ENCODE measurements around the gene RLF. TPM values are rescaled to one million over a fixed set of nuclear protein-coding genes. Genes with fewer than 3 reads are reported as not detected.

The RLF gene
- total and polyA plus RNA-seq, 2 of the 8 experiments (the other 6 are each of a cell fraction or from before 2014, with no cell fraction given), result 4.2 to 18.0 TPM

DNA sequence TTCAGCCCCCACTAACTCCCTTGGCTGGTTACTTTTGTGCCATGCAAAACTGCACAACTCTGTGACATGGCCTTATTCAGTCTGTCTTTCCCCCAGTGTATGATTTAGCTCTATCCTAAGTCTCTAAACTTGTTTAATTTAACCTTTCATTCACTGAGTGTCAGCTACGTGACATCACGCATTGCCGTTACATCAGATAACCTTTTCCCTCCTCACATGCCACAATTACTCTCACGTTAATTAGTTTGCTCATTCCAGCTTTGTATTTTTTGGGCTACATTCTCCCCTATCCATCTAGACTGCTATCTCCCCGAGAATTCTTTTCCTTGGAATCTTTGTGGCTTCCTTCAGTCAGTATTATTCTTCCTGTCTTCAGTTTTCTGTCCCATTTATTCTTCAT, 57.1 kb downstream of the RLF start:
- no peak for FAIRE-seq
- no peak overlapping the region for H4K8ac ChIP-seq (ENCODE audit: extremely low read depth, insufficient read depth, low read length)
- POLR2A ChIA-PET (ENCODE audit: partially characterized antibody), result no interaction called here
- H3K4me3 ChIP-seq (ENCODE audit: extremely low read depth in 1 of 4, insufficient read depth in 2 of 4, low read depth in 3 of 4, low read length in 4 of 4), result no peak overlapping the region
- no peak overlapping the region for H4K5ac ChIP-seq (ENCODE audit: insufficient read length, low read depth, low read length)
- H2AK5ac ChIP-seq (ENCODE audit: low read depth, low read length), result no peak overlapping the region
- 96% methylated on average over 5 of the region's 5 CpGs; no CpG with 5 or more reads in 1 of the 2 experiments for WGBS, 2 experiments (ENCODE audit: extremely low coverage in 1 of 2, insufficient coverage in 1 of 2, insufficient read length in 1 of 2, insufficient replicate concordance in 2 of 2, low coverage in 1 of 2, low lambda C conversion rate in 2 of 2, missing lambda C conversion rate in 1 of 2)
- no peaks in the 10 kb centered on the region for H3K79me1 ChIP-seq (ENCODE audit: low read depth, low read length)
- CTCF ChIA-PET (ENCODE audit: partially characterized antibody), result no interaction called here
- H4K20me1 ChIP-seq (replicated peaks in 1 of 2; ENCODE audit: control insufficient read depth in 1 of 2, insufficient read depth in 2 of 2, low read length in 2 of 2), result no peaks in the 10 kb centered on the region
- no peaks in the 10 kb centered on the region; a peak in 1 of 8 replicates for H3K36me3 ChIP-seq (ENCODE audit: control insufficient read depth in 2 of 4, insufficient read depth in 4 of 4, low read length in 3 of 4)
- H3K4me2 ChIP-seq (ENCODE audit: insufficient read depth in 1 of 2, low read depth in 2 of 2, low read length in 2 of 2), result no peak overlapping the region
- no peaks in the 10 kb centered on the region for H3K4me1 ChIP-seq (replicated peaks in 1 of 4; ENCODE audit: control insufficient read depth in 3 of 4, insufficient read depth in 4 of 4, low read length in 3 of 4)
- H4K91ac ChIP-seq (replicated peaks; ENCODE audit: insufficient read length, low read length), result no peak overlapping the region
- H2BK5ac ChIP-seq (ENCODE audit: low read depth, low read length), result no peak overlapping the region
- H3K9me3 ChIP-seq (ENCODE audit: insufficient read depth in 2 of 2, low read depth in 1 of 2, low read length in 1 of 2), result no peaks in the 10 kb centered on the region
- no peak overlapping the region for H2BK12ac ChIP-seq (ENCODE audit: low read depth, low read length)
- DNase-seq (ENCODE audit: low read depth in 1 of 2, low spot score in 2 of 2), result no peak
- no peak overlapping the region for H3K23ac ChIP-seq (ENCODE audit: insufficient read length)
- H3K4ac ChIP-seq (replicated peaks; ENCODE audit: insufficient read length, low read depth, low read length), result no peak overlapping the region
- H3K23me2 ChIP-seq (ENCODE audit: low read depth, low read length), result no peaks in the 10 kb centered on the region
- no peak overlapping the region for H2BK120ac ChIP-seq (replicated peaks; ENCODE audit: low read depth, low read length)
- H3K56ac ChIP-seq (replicated peaks; ENCODE audit: insufficient read length, low read depth, low read length), result no peak overlapping the region
- no peaks in the 10 kb centered on the region for H3K27me3 ChIP-seq (replicated peaks in 1 of 4; ENCODE audit: control insufficient read depth in 3 of 4, extremely low read depth in 1 of 4, insufficient read depth in 3 of 4, low read length in 3 of 4)
- no peak overlapping the region for H3K27ac ChIP-seq (ENCODE audit: low read depth, low read length)
- H3K9ac ChIP-seq (replicated peaks in 1 of 4; ENCODE audit: extremely low read depth in 1 of 4, low read depth in 3 of 4, low read length in 3 of 4), result no peak overlapping the region
- no peak overlapping the region for H2AFZ ChIP-seq (ENCODE audit: low read length)
- H3K14ac ChIP-seq (ENCODE audit: insufficient read length), result no peak overlapping the region
- no peak overlapping the region for H2BK20ac ChIP-seq (ENCODE audit: low read length)
- no peak overlapping the region for H3K18ac ChIP-seq (ENCODE audit: extremely low read depth, low read length)
- no peak overlapping the region for H2BK15ac ChIP-seq (ENCODE audit: low read length)
- no peaks in the 10 kb centered on the region for H3K79me2 ChIP-seq (ENCODE audit: control insufficient read depth in 1 of 2, insufficient read depth in 2 of 2, low read length in 2 of 2)
- TF ChIP-seq CBX5 (IDR thresholded peaks at IDR 0.05; ENCODE audit: low read depth, low read length) (no peak), POLR2A (IDR thresholded peaks at IDR 0.05; ENCODE audit: control extremely low read depth in 1 of 2, low read depth in 2 of 2, low read length in 2 of 2) (no peak), CREB1 (IDR thresholded peaks at IDR 0.05) (no peak), GTF2F1 (IDR thresholded peaks at IDR 0.05; ENCODE audit: borderline replicate concordance, low read depth, low read length) (no peak), TBP (IDR thresholded peaks at IDR 0.05; ENCODE audit: low read depth, low read length) (no peak), BACH1 (IDR thresholded peaks at IDR 0.05; ENCODE audit: low read length) (no peak), HDAC6 (IDR thresholded peaks at IDR 0.05; ENCODE audit: low read depth, low read length) (no peak), GABPA (IDR thresholded peaks at IDR 0.05; ENCODE audit: borderline replicate concordance, insufficient read depth, low read length) (no peak), SP1 (IDR thresholded peaks at IDR 0.05; ENCODE audit: low read depth, low read length) (no peak), FOSL1 (IDR thresholded peaks at IDR 0.05; ENCODE audit: insufficient read depth, low read depth, low read length) (no peak), CHD1 (IDR thresholded peaks at IDR 0.05; ENCODE audit: low read depth, low read length) (no peak), RBBP5 (IDR thresholded peaks at IDR 0.05; ENCODE audit: borderline replicate concordance, low read depth, low read length) (no peak), CTCF (IDR thresholded peaks at IDR 0.05; ENCODE audit: control extremely low read depth in 1 of 3, insufficient read depth in 1 of 3, low read depth in 1 of 3, low read length in 3 of 3) (no peak), SIN3A (conservative IDR thresholded peaks at IDR 0.05 in 1 of 2, IDR thresholded peaks at IDR 0.05 in 1 of 2; ENCODE audit: low read depth in 1 of 2, low read length in 2 of 2) (no peak)
